A549 (cell line): ENCODE data around the gene PIK3R2.

ENCODE experiments used
- CHD4 ChIP-seq: fragments of 200-600 bp; sonication (generic); IDR thresholded peaks from 2 replicates; pipeline ENCODE4 v1.6.1; 2016; ENCODE audit warnings: antibody characterized with exemption, mild to moderate bottlenecking, borderline replicate concordance
- CTCF ChIP-seq: fragments of >200 bp; sonication (Bioruptor Twin); formaldehyde crosslinking; IDR thresholded peaks from 3 replicates; pipeline ENCODE4 v1.5.1; 2016
- EHMT2 ChIP-seq: fragments of 200-600 bp; sonication (generic); IDR thresholded peaks from 2 replicates; pipeline ENCODE4 v1.6.1; 2016; ENCODE audit warnings: antibody characterized with exemption, low read depth, mild to moderate bottlenecking, moderate library complexity
- EP300 ChIP-seq, 2 experiments: fragments of >200 bp; sonication (Bioruptor Twin); formaldehyde crosslinking; IDR thresholded peaks; 2 replicates in 1 of 2; 3 replicates in 1 of 2; pipeline ENCODE4 v1.6.1; 2016 to 2017
- HMGXB4 ChIP-seq: fragments of 250-450 bp; sonication (Bioruptor Pico); IDR thresholded peaks from 2 replicates; pipeline ENCODE4 v1.5.0; 2021; ENCODE audit warnings: mild to moderate bottlenecking, moderate library complexity, borderline replicate concordance
- KDM1A ChIP-seq: fragments of 200-600 bp; sonication (generic); IDR thresholded peaks from 2 replicates; pipeline ENCODE4 v1.6.1; 2016; ENCODE audit warnings: low read depth, mild to moderate bottlenecking
- MAX ChIP-seq: IDR thresholded peaks from 2 replicates; pipeline ENCODE4 v1.6.1; 2012
- MYC ChIP-seq: IDR thresholded peaks from 2 replicates; pipeline ENCODE4 v1.6.1; 2012; ENCODE audit warnings: mild to moderate bottlenecking, inconsistent platforms, low read length, improper control_type of control experiment, borderline replicate concordance
- POLR2A ChIP-seq: IDR thresholded peaks from 2 replicates; pipeline ENCODE4 v1.6.1; 2012; ENCODE audit warnings: mild to moderate bottlenecking, low read length
- POLR2AphosphoS2 ChIP-seq: conservative IDR thresholded peaks from 2 replicates; pipeline ENCODE4 v1.6.1; 2012; ENCODE audit warnings: low read length, improper control_type of control experiment, inconsistent platforms
- RAD21 ChIP-seq, 2 experiments: fragments of >200 bp in 1 of 2; sonication (Bioruptor Twin) in 1 of 2; formaldehyde crosslinking in 1 of 2; IDR thresholded peaks in 1 of 2; conservative IDR thresholded peaks in 1 of 2; 2 replicates in 1 of 2; 3 replicates in 1 of 2; pipeline ENCODE4 v1.6.1; 2012 to 2018; ENCODE audit warnings: inconsistent platforms in 1 of 2
- REST ChIP-seq: fragments of 200-600 bp; sonication (generic); IDR thresholded peaks from 2 replicates; pipeline ENCODE4 v1.6.1; 2016; ENCODE audit warnings: antibody characterized with exemption, mild to moderate bottlenecking, moderate library complexity
- RFX5 ChIP-seq: fragments of 450-650 bp; IDR thresholded peaks from 2 replicates; pipeline ENCODE4 v1.7.1; 2014; ENCODE audit warnings: antibody characterized with exemption, mild to moderate bottlenecking, moderate library complexity

- no peak for TF ChIP-seq EHMT2
- no peak for TF ChIP-seq CTCF
- TF ChIP-seq POLR2A: no peak
- TF ChIP-seq MYC: no peak
- TF ChIP-seq EP300 (IDR thresholded peaks at IDR 0.05): no peak
- TF ChIP-seq REST: no peak
- no peak for TF ChIP-seq RFX5
- no peak for TF ChIP-seq POLR2AphosphoS2
- no peak for TF ChIP-seq HMGXB4 (CRISPR knock-in tag)
- no peak for TF ChIP-seq KDM1A
- TF ChIP-seq MAX: no peak
- no peak for TF ChIP-seq RAD21 (conservative IDR thresholded peaks at IDR 0.05 in 1 of 2, IDR thresholded peaks at IDR 0.05 in 1 of 2)
- TF ChIP-seq CHD4: no peak
Observed at GRCh38 chr19:18119717-18120105, 33.3 kb upstream of the PIK3R2 start.
